OCI-LY3 (cell line): ENCODE results near the gene C5.

Source experiments
- H2AFZ ChIP-seq: fragments of 200-600, 300-600 bp; shearing (Covaris generic); 2 replicates; pipeline ENCODE4 v1.6.0; 2014; ENCODE audit warnings: antibody characterized with exemption, low read depth, low read length
- H3K27ac ChIP-seq: fragments of 200-600, 300-600 bp; sonication (generic); 2 replicates; pipeline ENCODE4 v1.5.1; 2014; ENCODE audit warnings: mild to moderate bottlenecking, low read length, moderate library complexity, mixed read lengths
- H3K27me3 ChIP-seq: fragments of 200-600, 300-600 bp; sonication (generic); 2 replicates; pipeline ENCODE4 v1.6.1; 2014; ENCODE audit warnings: low read depth, low read length, mixed read lengths
- H3K36me3 ChIP-seq: fragments of 200-600, 300-600 bp; sonication (generic); replicated peaks from 2 replicates; pipeline ENCODE3; 2014; ENCODE audit warnings: low read depth, low read length, mixed read lengths
- H3K4me1 ChIP-seq: fragments of 300-600, 200-600 bp; sonication (generic); 2 replicates; pipeline ENCODE4 v1.6.1; 2014; ENCODE audit warnings: low read length, mixed read lengths
- H3K4me2 ChIP-seq: fragments of 200-600, 300-600 bp; sonication (generic); 2 replicates; pipeline ENCODE4 v1.6.1; 2014; ENCODE audit warnings: low read length, mixed read lengths
- H3K4me3 ChIP-seq: fragments of 300-600, 200-600 bp; sonication (generic); 2 replicates; pipeline ENCODE4 v1.5.1; 2014; ENCODE audit warnings: antibody characterized with exemption, mild to moderate bottlenecking, low read length, moderate library complexity
- H3K79me2 ChIP-seq: fragments of 300-600, 200-600 bp; shearing (Covaris generic); 2 replicates; pipeline ENCODE4 v1.6.1; 2014; ENCODE audit warnings: mild to moderate bottlenecking, low read length, mixed read lengths
- H3K9ac ChIP-seq: fragments of 300-600, 200-600 bp; shearing (Covaris generic); 2 replicates; pipeline ENCODE4 v1.6.0; 2014; ENCODE audit warnings: mild to moderate bottlenecking, low read length, moderate library complexity
- H3K9me3 ChIP-seq: fragments of 200-600, 300-600 bp; shearing (Covaris generic); 2 replicates; pipeline ENCODE4 v1.6.1; 2014; ENCODE audit warnings: low read length, mixed read lengths; ENCODE audit not compliant: insufficient read depth
- H4K20me1 ChIP-seq: fragments of 200-600, 300-600 bp; sonication (generic); 2 replicates; pipeline ENCODE4 v1.6.1; 2016; ENCODE audit warnings: low read length, mixed read lengths; ENCODE audit not compliant: insufficient read depth
- EZH2phosphoT487 ChIP-seq: fragments of 200-600 bp; shearing (Covaris generic); IDR thresholded peaks from 2 replicates; pipeline ENCODE4 v1.6.1; 2018; ENCODE audit warnings: antibody characterized with exemption, mixed run types, low read depth
- TF ChIP-seq, protein P1 (sequence below): fragments of 200-600, 300-600 bp; sonication (generic); IDR thresholded peaks from 2 replicates; pipeline ENCODE4 v1.5.1; 2014; ENCODE audit warnings: antibody characterized with exemption, low read length, low read depth

The C5 gene

DNA sequence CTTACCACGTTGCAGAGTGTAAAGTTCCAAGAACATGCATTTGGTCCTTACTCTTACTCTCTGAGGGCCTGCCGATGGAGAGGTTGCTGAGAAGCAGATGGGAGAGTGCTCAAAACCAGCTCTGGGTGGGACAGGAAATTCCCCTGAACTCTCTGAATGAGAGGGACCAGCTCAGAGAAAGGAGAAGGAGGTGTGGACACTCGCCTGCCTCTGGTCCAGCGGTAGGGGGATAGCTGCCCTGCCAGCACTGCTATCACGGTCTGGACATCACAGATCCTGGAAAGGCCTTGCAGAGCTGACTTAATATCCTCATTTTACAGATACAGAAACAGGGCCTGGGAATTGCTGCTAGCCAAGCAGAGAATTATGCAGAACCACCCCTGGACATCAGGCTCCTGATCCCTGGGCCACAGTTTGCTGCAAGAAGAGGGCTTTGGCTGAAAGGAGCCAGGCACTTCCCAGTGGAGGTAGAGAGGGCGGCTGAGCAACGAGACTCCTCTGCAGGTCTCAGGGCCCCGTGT is 128.4 kb downstream of the C5 start:
- peak overlapping the region; percentile 94 for H3K27ac ChIP-seq
- H3K36me3 ChIP-seq: peaks cover 61% of the 10 kb centered on the region
- H4K20me1 ChIP-seq: no peaks in the 10 kb centered on the region
- H2AFZ ChIP-seq: no peak overlapping the region
- H3K9ac ChIP-seq: peak overlapping the region; percentile 73
- H3K27me3 ChIP-seq: no peaks in the 10 kb centered on the region
- peaks cover 91% of the 10 kb centered on the region for H3K4me1 ChIP-seq
- peak overlapping the region; percentile 69 for H3K4me2 ChIP-seq
- TF ChIP-seq, protein P1, sequence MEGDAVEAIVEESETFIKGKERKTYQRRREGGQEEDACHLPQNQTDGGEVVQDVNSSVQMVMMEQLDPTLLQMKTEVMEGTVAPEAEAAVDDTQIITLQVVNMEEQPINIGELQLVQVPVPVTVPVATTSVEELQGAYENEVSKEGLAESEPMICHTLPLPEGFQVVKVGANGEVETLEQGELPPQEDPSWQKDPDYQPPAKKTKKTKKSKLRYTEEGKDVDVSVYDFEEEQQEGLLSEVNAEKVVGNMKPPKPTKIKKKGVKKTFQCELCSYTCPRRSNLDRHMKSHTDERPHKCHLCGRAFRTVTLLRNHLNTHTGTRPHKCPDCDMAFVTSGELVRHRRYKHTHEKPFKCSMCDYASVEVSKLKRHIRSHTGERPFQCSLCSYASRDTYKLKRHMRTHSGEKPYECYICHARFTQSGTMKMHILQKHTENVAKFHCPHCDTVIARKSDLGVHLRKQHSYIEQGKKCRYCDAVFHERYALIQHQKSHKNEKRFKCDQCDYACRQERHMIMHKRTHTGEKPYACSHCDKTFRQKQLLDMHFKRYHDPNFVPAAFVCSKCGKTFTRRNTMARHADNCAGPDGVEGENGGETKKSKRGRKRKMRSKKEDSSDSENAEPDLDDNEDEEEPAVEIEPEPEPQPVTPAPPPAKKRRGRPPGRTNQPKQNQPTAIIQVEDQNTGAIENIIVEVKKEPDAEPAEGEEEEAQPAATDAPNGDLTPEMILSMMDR: no peak
- no peak for TF ChIP-seq EZH2phosphoT487
- H3K79me2 ChIP-seq: peaks cover 99% of the 10 kb centered on the region
- no peaks in the 10 kb centered on the region for H3K9me3 ChIP-seq
- peak overlapping the region; percentile 30 for H3K4me3 ChIP-seq

DNA sequence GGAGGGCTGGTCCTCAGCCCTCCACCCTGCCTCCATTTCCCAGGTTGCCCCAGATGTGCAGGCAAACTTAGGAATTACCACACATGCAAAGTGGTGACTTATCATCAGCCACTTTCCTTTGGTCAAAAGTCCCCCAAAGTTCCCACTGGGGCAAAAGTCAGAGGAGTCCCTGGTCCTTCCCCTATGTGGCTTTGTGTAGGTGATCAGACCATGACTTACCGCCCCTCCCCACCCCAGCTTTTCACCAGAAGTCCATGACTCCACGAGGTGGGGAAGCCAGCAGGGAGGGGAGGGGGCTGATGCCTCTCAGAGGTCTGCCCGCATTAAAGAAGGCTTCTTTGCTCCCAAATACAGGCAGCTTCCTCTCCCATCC is 129.3 kb downstream of the C5 start:
- H2AFZ ChIP-seq: no peak overlapping the region
- H4K20me1 ChIP-seq: no peaks in the 10 kb centered on the region
- H3K27ac ChIP-seq: peak overlapping the region; percentile 94
- peak overlapping the region; percentile 69 for H3K4me2 ChIP-seq
- H3K79me2 ChIP-seq: peaks cover 99% of the 10 kb centered on the region
- H3K27me3 ChIP-seq: no peaks in the 10 kb centered on the region
- peaks cover 90% of the 10 kb centered on the region for H3K4me1 ChIP-seq
- TF ChIP-seq EZH2phosphoT487: no peak
- TF ChIP-seq, protein P1: no peak
- peaks cover 65% of the 10 kb centered on the region for H3K36me3 ChIP-seq
- peak overlapping the region; percentile 73 for H3K9ac ChIP-seq
- H3K4me3 ChIP-seq: peak overlapping the region; percentile 30
- no peaks in the 10 kb centered on the region for H3K9me3 ChIP-seq

DNA sequence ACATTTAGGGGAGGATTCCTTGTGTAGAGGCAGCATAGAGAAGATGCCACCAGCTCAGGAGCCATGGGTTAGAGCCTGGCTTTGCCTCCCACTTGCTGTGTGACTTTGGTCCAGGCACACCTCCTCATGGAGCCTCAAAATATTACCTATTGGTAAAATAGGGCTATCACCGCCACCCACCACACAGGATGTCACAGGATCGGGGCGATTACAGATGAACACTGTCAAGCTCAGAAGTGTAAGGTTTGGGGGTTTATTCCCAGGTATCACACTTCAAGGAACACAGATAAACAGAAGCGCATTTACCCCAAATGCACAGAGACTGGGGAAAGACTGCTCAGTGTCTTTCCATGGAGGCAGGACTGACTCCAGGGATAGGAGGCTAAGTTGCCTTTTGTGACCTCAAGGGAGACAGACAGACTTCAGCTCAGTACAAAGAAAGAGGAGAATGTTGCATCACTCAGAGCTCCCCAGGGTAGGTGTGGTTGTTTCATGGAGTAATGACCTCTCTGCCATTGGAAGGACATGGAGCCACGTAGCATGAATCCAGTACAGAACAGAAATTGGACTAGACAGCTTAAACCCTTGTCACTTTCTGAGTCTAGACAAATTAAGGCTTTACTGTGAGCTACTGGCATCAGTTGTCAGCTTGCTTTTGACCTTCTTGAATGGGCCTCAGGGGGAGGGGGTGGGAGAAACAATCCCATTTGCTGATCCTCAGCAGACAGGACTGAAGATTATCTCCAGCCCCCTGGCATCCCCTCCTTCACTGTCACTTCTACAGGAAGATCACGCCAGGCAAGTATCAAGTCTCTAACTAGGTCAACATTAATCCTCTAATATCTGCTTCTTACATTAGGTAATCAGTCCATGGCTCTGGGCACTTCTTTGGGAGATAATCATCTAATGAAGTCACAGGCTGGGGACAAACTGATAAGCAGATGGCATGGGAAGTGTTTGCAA is 130.0 kb downstream of the C5 start:
- peaks cover 83% of the 10 kb centered on the region for H3K4me1 ChIP-seq
- H3K27me3 ChIP-seq: no peaks in the 10 kb centered on the region
- H3K27ac ChIP-seq: peak overlapping the region; percentile 94
- H3K4me2 ChIP-seq: peak overlapping the region; percentile 69
- peaks cover 64% of the 10 kb centered on the region for H3K36me3 ChIP-seq
- TF ChIP-seq, protein P1: no peak
- TF ChIP-seq EZH2phosphoT487: no peak
- H3K79me2 ChIP-seq: peaks cover 97% of the 10 kb centered on the region
- H2AFZ ChIP-seq: no peak overlapping the region
- H3K4me3 ChIP-seq: peak overlapping the region; percentile 30
- peak overlapping the region; percentile 73 for H3K9ac ChIP-seq
- H3K9me3 ChIP-seq: no peaks in the 10 kb centered on the region
- H4K20me1 ChIP-seq: no peaks in the 10 kb centered on the region
